ENCODE data around the gene SSUH2. TPM values are rescaled to one million over a fixed set of nuclear protein-coding genes. Genes with fewer than 3 reads are reported as not detected.

SSUH2 gene
- total and polyA plus RNA-seq, 5 donors: 0.51 to 1.8 (median 0.75) TPM

- DNase-seq (no peak), ATAC-seq (no peak)
- intact Hi-C loops (cut with DNase I): loop anchor here in 1 of 4 donors (10.0 kb wide), 1 partner anchor 82 kb away; no protein-coding TSS in a partner anchor
- WGBS: 92% methylated on average over 14 of the region's 14 CpGs
- Histone ChIP-seq H3K4me1 (ENCODE audit: control insufficient read depth, insufficient read depth, low read length) (no peaks in the 10 kb centered on the region), H3K4me3 (ENCODE audit: low read length) (no peak overlapping the region), H3K27ac (ENCODE audit: low read length) (no peak overlapping the region), H3K9me3 (ENCODE audit: control insufficient read depth, low read length) (no peaks in the 10 kb centered on the region), H3K27me3 (ENCODE audit: control insufficient read depth, insufficient read depth) (no peaks in the 10 kb centered on the region)
Measured at GRCh38 chr3:8673083-8673737, 28.6 kb upstream of the SSUH2 start.

GRCh38 chr3:8669019-8669418, 24.4 kb upstream of the SSUH2 start:
- ATAC-seq (no peak), DNase-seq (no peak)
- no peaks in the 10 kb centered on the region for H3K4me1 ChIP-seq (ENCODE audit: control insufficient read depth, insufficient read depth, low read length)
- H3K27me3 ChIP-seq (ENCODE audit: control insufficient read depth, insufficient read depth): no peaks in the 10 kb centered on the region
- intact Hi-C loops (cut with DNase I): no loop called here
- H3K9me3 ChIP-seq (ENCODE audit: control insufficient read depth, low read length): no peaks in the 10 kb centered on the region
- WGBS: 71% methylated on average over 2 of the region's 2 CpGs
- no peak overlapping the region for H3K4me3 ChIP-seq (ENCODE audit: low read length)
- H3K27ac ChIP-seq (ENCODE audit: low read length): no peak overlapping the region

GRCh38 chr3:8668216-8668615, 23.6 kb upstream of the SSUH2 start:
- H3K27ac ChIP-seq (ENCODE audit: low read length): no peak overlapping the region
- no peaks in the 10 kb centered on the region for H3K4me1 ChIP-seq (ENCODE audit: control insufficient read depth, insufficient read depth, low read length)
- intact Hi-C loops (cut with DNase I): no loop called here
- H3K4me3 ChIP-seq (ENCODE audit: low read length): no peak overlapping the region
- no peaks in the 10 kb centered on the region for H3K9me3 ChIP-seq (ENCODE audit: control insufficient read depth, low read length)
- ATAC-seq: no peak
- no peaks in the 10 kb centered on the region for H3K27me3 ChIP-seq (ENCODE audit: control insufficient read depth, insufficient read depth)
- DNase-seq: no peak

- 89% methylated on average over 6 of the region's 6 CpGs for WGBS
- no peak for ATAC-seq
- intact Hi-C loops (cut with DNase I): no loop called here
- H3K4me3 ChIP-seq (ENCODE audit: low read length): no peak overlapping the region
- no peak overlapping the region for H3K27ac ChIP-seq (ENCODE audit: low read length)
- DNase-seq: no peak
- no peaks in the 10 kb centered on the region for H3K27me3 ChIP-seq (ENCODE audit: control insufficient read depth, insufficient read depth)
- H3K9me3 ChIP-seq (ENCODE audit: control insufficient read depth, low read length): no peaks in the 10 kb centered on the region
- H3K4me1 ChIP-seq (ENCODE audit: control insufficient read depth, insufficient read depth, low read length): no peaks in the 10 kb centered on the region
Measured at GRCh38 chr3:8667463-8668091, 23.0 kb upstream of the SSUH2 start.

- Histone ChIP-seq H3K4me1 (ENCODE audit: control insufficient read depth, insufficient read depth, low read length) (peaks cover 3% of the 10 kb centered on the region), H3K9me3 (ENCODE audit: control insufficient read depth, low read length) (no peaks in the 10 kb centered on the region), H3K27ac (ENCODE audit: low read length) (no peak overlapping the region), H3K4me3 (ENCODE audit: low read length) (no peak overlapping the region), H3K27me3 (ENCODE audit: control insufficient read depth, insufficient read depth) (no peaks in the 10 kb centered on the region)
- DNase-seq (no peak), ATAC-seq (no peak)
- intact Hi-C loops (cut with DNase I): no loop called here
- WGBS: 57% methylated on average over 4 of the region's 4 CpGs
Measured at GRCh38 chr3:8665407-8665896, 20.9 kb upstream of the SSUH2 start.

- intact Hi-C loops (cut with DNase I): no loop called here
- Histone ChIP-seq H3K27me3 (ENCODE audit: control insufficient read depth, insufficient read depth) (no peaks in the 10 kb centered on the region), H3K9me3 (ENCODE audit: control insufficient read depth, low read length) (no peaks in the 10 kb centered on the region), H3K4me3 (ENCODE audit: low read length) (no peak overlapping the region), H3K4me1 (ENCODE audit: control insufficient read depth, insufficient read depth, low read length) (peaks cover 6% of the 10 kb centered on the region), H3K27ac (ENCODE audit: low read length) (no peak overlapping the region)
- DNase-seq (peak in 2 of 3 donors; percentile 35 to 73), ATAC-seq (peak; percentile 15 to 38)
- WGBS: 62% methylated on average over 12 of the region's 12 CpGs
Measured at GRCh38 chr3:8663177-8664061, 18.8 kb upstream of the SSUH2 start.

GRCh38 chr3:8662594-8662993, 18.0 kb upstream of the SSUH2 start:
- H3K9me3 ChIP-seq (ENCODE audit: control insufficient read depth, low read length): no peaks in the 10 kb centered on the region
- no peaks in the 10 kb centered on the region for H3K27me3 ChIP-seq (ENCODE audit: control insufficient read depth, insufficient read depth)
- H3K4me3 ChIP-seq (ENCODE audit: low read length): no peak overlapping the region
- no peak for ATAC-seq
- H3K4me1 ChIP-seq (ENCODE audit: control insufficient read depth, insufficient read depth, low read length): peaks cover 6% of the 10 kb centered on the region
- WGBS: 68% methylated on average over 4 of the region's 4 CpGs
- intact Hi-C loops (cut with DNase I): no loop called here
- no peak overlapping the region for H3K27ac ChIP-seq (ENCODE audit: low read length)
- DNase-seq: no peak

- 33% methylated on average over 7 of the region's 7 CpGs for WGBS
- no peak for DNase-seq
- no peak for ATAC-seq
- Histone ChIP-seq H3K9me3 (ENCODE audit: control insufficient read depth, low read length) (no peaks in the 10 kb centered on the region), H3K27ac (ENCODE audit: low read length) (peak overlapping the region; percentile 14), H3K4me3 (ENCODE audit: low read length) (no peak overlapping the region), H3K4me1 (ENCODE audit: control insufficient read depth, insufficient read depth, low read length) (peaks cover 6% of the 10 kb centered on the region), H3K27me3 (ENCODE audit: control insufficient read depth, insufficient read depth) (no peaks in the 10 kb centered on the region)
- intact Hi-C loops (cut with DNase I): no loop called here
Measured at GRCh38 chr3:8660175-8661118, 15.8 kb upstream of the SSUH2 start.

- Histone ChIP-seq H3K4me1 (ENCODE audit: control insufficient read depth, insufficient read depth, low read length) (peaks cover 6% of the 10 kb centered on the region), H3K27me3 (ENCODE audit: control insufficient read depth, insufficient read depth) (no peaks in the 10 kb centered on the region), H3K4me3 (ENCODE audit: low read length) (no peak overlapping the region), H3K27ac (ENCODE audit: low read length) (no peak overlapping the region), H3K9me3 (ENCODE audit: control insufficient read depth, low read length) (no peaks in the 10 kb centered on the region)
- intact Hi-C loops (cut with DNase I): no loop called here
- 86% methylated on average over 4 of the region's 4 CpGs for WGBS
- ATAC-seq (no peak), DNase-seq (no peak)
Measured at GRCh38 chr3:8659242-8659641, 14.6 kb upstream of the SSUH2 start.

Measured in right cardiac atrium (tissue), 5 donors.